GM12878 (cell line): ENCODE measurements around the gene ABCB9. TPM values are rescaled to one million over a fixed set of nuclear protein-coding genes. Genes with fewer than 3 reads are reported as not detected.

Experiments
- ATAC-seq: fragments of 200-7000 bp; cut with Tn5 transposase; 3 replicates; pipeline ENCODE4 v1.9.1; 2020; ENCODE audit warnings: mild to moderate bottlenecking, moderate library complexity
- BruUV-seq: library from RNA; stranded (reverse); fragments of 400-500 nt; replicated peaks from 2 replicates; lab custom pipeline; 2021; lab: Mats Ljungman, UMichigan
- CTCF ChIA-PET: fragments of 300-600 bp; sonication (Branson Sonifier 250); formaldehyde crosslinking; extraction: SDS; loops from one replicate; lab custom pipeline; 2021; ENCODE audit warnings: inconsistent platforms; lab: Yijun Ruan, JAX
- POLR2A ChIA-PET: fragments of 350-600 bp; formaldehyde crosslinking; extraction: SDS; loops from one replicate; lab custom pipeline; 2021; ENCODE audit warnings: inconsistent platforms; lab: Charles Lee
- RAD21 ChIA-PET: fragments of 300-600 bp; sonication (Branson Sonifier 250); formaldehyde crosslinking; loops from one replicate; lab custom pipeline; 2023; ENCODE audit warnings: antibody characterized with exemption; ENCODE audit not compliant: unreplicated experiment; lab: Charles Lee
- SMC1A ChIA-PET: fragments of 300-600 bp; sonication (Branson Sonifier 250); formaldehyde crosslinking; loops from one replicate; lab custom pipeline; 2023; ENCODE audit not compliant: unreplicated experiment, uncharacterized antibody; lab: Charles Lee
- DNase-seq: peaks from one replicate; pipeline ENCODE4 v3.0.0-alpha.2; 2011; ENCODE audit warnings: low read depth, low spot score
- FAIRE-seq: peaks from 3 replicates; lab custom pipeline; 2011; peaks lifted over from hg19 to GRCh38; lab: Jason Lieb, UNC
- H2AFZ ChIP-seq: 2 replicates; pipeline ENCODE4 v1.6.0; 2011; ENCODE audit warnings: low read depth, low read length, control low read depth; ENCODE audit not compliant: control insufficient read depth
- H3K27ac ChIP-seq: 2 replicates; pipeline ENCODE4 v1.5.1; 2011; ENCODE audit warnings: control low read depth; ENCODE audit not compliant: control insufficient read depth, insufficient read depth
- H3K27me3 ChIP-seq, 2 experiments: replicated peaks in 1 of 2; 2 replicates each; pipeline versions ENCODE4 v1.6.0 to v1.6.1; 2011; ENCODE audit warnings: low read length in 1 of 2; ENCODE audit not compliant: control insufficient read depth in 2 of 2, insufficient read depth in 2 of 2
- H3K36me3 ChIP-seq, 2 experiments: 2 replicates each; pipeline ENCODE4 v1.5.1; 2011; ENCODE audit warnings: low read length in 1 of 2; ENCODE audit not compliant: control insufficient read depth in 2 of 2, insufficient read depth in 2 of 2
- H3K4me1 ChIP-seq: 2 replicates; pipeline ENCODE4 v1.6.1; 2011; ENCODE audit warnings: mild to moderate bottlenecking, low read length, moderate library complexity, mixed read lengths; ENCODE audit not compliant: control insufficient read depth, insufficient read depth
- H3K4me2 ChIP-seq: 2 replicates; pipeline ENCODE4 v1.6.0; 2011; ENCODE audit warnings: control low read depth; ENCODE audit not compliant: control insufficient read depth, insufficient read depth
- H3K4me3 ChIP-seq: fragments of 200-600 bp; sonication (generic); 2 replicates; pipeline ENCODE4 v1.5.1; 2016
- H3K79me2 ChIP-seq: 2 replicates; pipeline ENCODE4 v1.6.0; 2011; ENCODE audit warnings: low read length; ENCODE audit not compliant: control insufficient read depth, insufficient read depth
- H3K9ac ChIP-seq: 2 replicates; pipeline ENCODE4 v1.8.0; 2011; ENCODE audit warnings: low read length, control low read depth, mixed read lengths; ENCODE audit not compliant: control insufficient read depth, insufficient read depth
- H3K9me3 ChIP-seq: replicated peaks from 3 replicates; pipeline ENCODE4 v1.5.1; 2011; ENCODE audit warnings: mild to moderate bottlenecking, low read length; ENCODE audit not compliant: control insufficient read depth, insufficient read depth
- H4K20me1 ChIP-seq: 2 replicates; pipeline ENCODE4 v1.6.0; 2011; ENCODE audit not compliant: control insufficient read depth, insufficient read depth
- CEBPB ChIP-seq, 2 experiments: fragments of 150-350 bp in 1 of 2; IDR thresholded peaks; 2 replicates each; pipeline ENCODE4 v1.6.1; 2012 to 2014; ENCODE audit warnings: low read depth in 2 of 2, low read length in 2 of 2, borderline replicate concordance in 1 of 2, inconsistent platforms in 1 of 2
- CHD2 ChIP-seq: IDR thresholded peaks from 2 replicates; pipeline ENCODE4 v1.6.1; 2011; ENCODE audit warnings: low read depth, low read length, improper control_type of control experiment, borderline replicate concordance
- ELK1 ChIP-seq: IDR thresholded peaks from 2 replicates; pipeline ENCODE4 v1.6.1; 2012; ENCODE audit warnings: low read depth, low read length, improper control_type of control experiment
- ESRRA ChIP-seq: IDR thresholded peaks from 2 replicates; pipeline ENCODE4 v1.6.1; 2012; ENCODE audit warnings: mild to moderate bottlenecking, low read length, improper control_type of control experiment
- GABPA ChIP-seq: IDR thresholded peaks from 2 replicates; pipeline ENCODE4 v1.6.1; 2014; ENCODE audit warnings: antibody characterized with exemption, low read depth, mild to moderate bottlenecking, inconsistent platforms
- GATAD2B ChIP-seq: fragments of 450-650 bp; conservative IDR thresholded peaks from 2 replicates; pipeline ENCODE4 v1.6.1; 2017; ENCODE audit warnings: low read depth, mild to moderate bottlenecking, moderate library complexity
- MEF2B ChIP-seq: fragments of 450-650 bp; IDR thresholded peaks from 2 replicates; pipeline ENCODE4 v1.6.1; 2018; ENCODE audit warnings: mild to moderate bottlenecking, moderate library complexity; ENCODE audit not compliant: partially characterized antibody, poor library complexity, severe bottlenecking
- NFYA ChIP-seq: IDR thresholded peaks from 2 replicates; pipeline ENCODE4 v1.6.1; 2011; ENCODE audit warnings: low read depth, mild to moderate bottlenecking, low read length, improper control_type of control experiment, borderline replicate concordance
- PKNOX1 ChIP-seq: fragments of 450-650 bp; IDR thresholded peaks from 2 replicates; pipeline ENCODE4 v1.6.1; 2016; ENCODE audit warnings: mild to moderate bottlenecking
- SMAD5 ChIP-seq: IDR thresholded peaks from 2 replicates; pipeline ENCODE4 v1.6.1; 2016; ENCODE audit warnings: antibody characterized with exemption, low read depth
- STAT1 ChIP-seq: fragments of 450-650 bp; conservative IDR thresholded peaks from 2 replicates; pipeline ENCODE4 v1.6.1; 2014; ENCODE audit warnings: antibody characterized with exemption, mild to moderate bottlenecking
- SUPT20H ChIP-seq: IDR thresholded peaks from 2 replicates; pipeline ENCODE4 v1.6.1; 2011; ENCODE audit warnings: low read depth, mild to moderate bottlenecking, low read length, moderate library complexity, borderline replicate concordance; ENCODE audit not compliant: control insufficient read depth
- ZBTB33 ChIP-seq: fragments of 450-650 bp; IDR thresholded peaks from 2 replicates; pipeline ENCODE4 v1.6.1; 2017; ENCODE audit warnings: mild to moderate bottlenecking
- ZNF274 ChIP-seq: IDR thresholded peaks from one replicate; pipeline ENCODE4 v1.8.0; 2011; ENCODE audit not compliant: insufficient read length, insufficient read depth
- ZNF622 ChIP-seq: fragments of 450-650 bp; IDR thresholded peaks from 2 replicates; pipeline ENCODE4 v1.6.1; 2017; ENCODE audit warnings: mild to moderate bottlenecking, inconsistent platforms
- ZNF687 ChIP-seq: fragments of 450-650 bp; IDR thresholded peaks from 2 replicates; pipeline ENCODE4 v1.6.1; 2017; ENCODE audit warnings: mild to moderate bottlenecking, moderate library complexity
- WGBS: methylation state at CpG from one replicate; pipeline ENCODE4 v1.1.6; 2016; ENCODE audit warnings: low lambda C conversion rate; ENCODE audit not compliant: insufficient replicate concordance, insufficient coverage; ENCODE audit errors: missing lambda C conversion rate; 5-methylcytosine and 5-hydroxymethylcytosine counted together
- in situ Hi-C: fragments of 300-500 bp; cut with MboI; formaldehyde crosslinking; loops from 9 replicates; pipeline ENCODE4 v1.14.3; 2018; ENCODE audit warnings: mixed read lengths
- intact Hi-C: fragments of 100-400 bp; cut with micrococcal nuclease; formaldehyde crosslinking; loops from one replicate; pipeline ENCODE4 v1.14.2; 2022; ENCODE audit not compliant: unreplicated experiment
- polyA plus RNA-seq, 11 experiments: library from polyadenylated mRNA; depleted of rRNA in 4 of 11; unstranded in 6 of 11; stranded (reverse) in 5 of 11; fragments of >200 nt; fragmentation: Nextera tagmentation in 4 of 11; fragmentation: Illumina TruSeq in 1 of 11; extraction: Ambion mirVana in 4 of 11; extraction: Trizol in 1 of 11; gene quantifications; 1 replicate in 1 of 11; 2 replicates in 10 of 11; pipeline versions ENCODE4 v1.2.1 to v1.2.3, GENCODE V29; 2011 to 2016; ENCODE audit warnings: inconsistent platforms in 2 of 11, missing spikeins in 2 of 11, low read depth in 1 of 11
- total RNA-seq, 4 experiments: library from RNA; depleted of rRNA in 3 of 4; stranded (reverse); fragments of >200 nt in 3 of 4; fragmentation: Illumina TruSeq in 1 of 4; extraction: Trizol in 1 of 4; gene quantifications; 2 replicates each; pipeline versions ENCODE4 v1.2.1 to v1.2.3, GENCODE V29; 2013 to 2021

ABCB9 gene
- total and polyA plus RNA-seq, 10 of the 15 experiments (the other 5 are each of a cell fraction or from before 2014, with no cell fraction given) = 0.37 to 4.9 (median 3.1) TPM

GRCh38 chr12:123010681-123011080 is 44.4 kb upstream of the ABCB9 start:
- Histone ChIP-seq H3K4me2 (no peak overlapping the region), H3K79me2 (no peaks in the 10 kb centered on the region), H3K4me1 (no peaks in the 10 kb centered on the region), H3K27ac (no peak overlapping the region), H3K27me3 (peaks cover 0 to 3% of the 10 kb centered on the region in 2 experiments; a peak in 3 of 4 replicates), H3K36me3 (no peaks in the 10 kb centered on the region), H3K9me3 (no peaks in the 10 kb centered on the region), H2AFZ (no peak overlapping the region), H4K20me1 (no peaks in the 10 kb centered on the region), H3K9ac (no peak overlapping the region), H3K4me3 (no peak overlapping the region)
- ATAC-seq (no peak), DNase-seq (no peak), FAIRE-seq (no peak)
- WGBS = 31% methylated on average over 4 of the region's 4 CpGs
- POLR2A ChIA-PET = interaction anchor here (0.5 kb wide), 1 partner anchor 68 kb away, joined by 5 read pairs; no protein-coding TSS in a partner anchor
- BruUV-seq = no TSS peak
- CTCF ChIA-PET = no interaction called here
- SMC1A ChIA-PET = no interaction called here
- intact Hi-C loops (no loop called here), in situ Hi-C loops (no loop called here)
- RAD21 ChIA-PET = no interaction called here
- TF ChIP-seq CHD2 (no peak), PKNOX1 (no peak), GABPA (no peak), MEF2B (no peak), ZBTB33 (no peak), GATAD2B (no peak), ZNF622 (no peak), SMAD5 (no peak), SUPT20H (no peak), ZNF274 (no peak), ZNF687 (no peak), NFYA (no peak), ELK1 (no peak), CEBPB (IDR thresholded peaks at IDR 0.05; ENCODE audit: borderline replicate concordance in 1 of 2, low read depth in 2 of 2, low read length in 2 of 2) (no peak), STAT1 (no peak), ESRRA (no peak)
